Left renal cortex interstitium (tissue), 4 donors: ENCODE results near the gene CLIP3. TPM values are rescaled to one million over a fixed set of nuclear protein-coding genes. Genes with fewer than 3 reads are reported as not detected.
A peak's percentile ranks its signal among the peaks of the same experiment; 100 is the strongest.
"Not testable (repeated sequence)": the region's sequence is repeated elsewhere in the genome, so short reads cannot be mapped to it uniquely, and the experiment has no call there.

ENCODE experiments used
- DNase-seq, 4 donors: peaks; one replicate each; pipeline ENCODE4 v3.0.0-alpha.2; 2013; ENCODE audit warnings: low read depth in 4 of 4, low spot score in 2 of 4, missing footprints in 1 of 4
- polyA plus RNA-seq, 4 donors: library from polyadenylated mRNA; unstranded; fragments of 120-200 nt; gene quantifications; one replicate each; pipeline ENCODE4 v1.2.1, GENCODE V29; 2013; ENCODE audit not compliant: insufficient read length in 4 of 4

CLIP3 gene
- polyA plus RNA-seq: 10 to 100 TPM; 47.0 to 61.8 (median 57.1) TPM

GRCh38 chr19:36032251-36033104 lies at the start of gene CLIP3:
CLIP3 (minus strand) TSS chr19:36032873; CDS start chr19:36032357, 516 bp downstream.
- DNase-seq: no peak

- DNase-seq: no peak
These were observed 49.2 kb upstream of the CLIP3 start for GRCh38 chr19:36081894-36082293.

- DNase-seq: no peak
These were observed 48.7 kb upstream of the CLIP3 start for GRCh38 chr19:36081385-36081784.

- DNase-seq: no peak
These were observed 46.8 kb upstream of the CLIP3 start for GRCh38 chr19:36079389-36079945.

- DNase-seq: no peak
These were observed 40.6 kb upstream of the CLIP3 start for GRCh38 chr19:36073121-36073876.

- DNase-seq: no peak
These were observed 39.4 kb upstream of the CLIP3 start for GRCh38 chr19:36072081-36072480.

GRCh38 chr19:36068810-36069499 lies 36.3 kb upstream of the CLIP3 start:
- DNase-seq: not testable (repeated sequence)

GRCh38 chr19:36067681-36068080 lies 35.0 kb upstream of the CLIP3 start:
- DNase-seq: no peak

- no peak for DNase-seq
These were observed 32.2 kb upstream of the CLIP3 start for GRCh38 chr19:36064826-36065225.

- no peak for DNase-seq
These were observed 28.7 kb upstream of the CLIP3 start for GRCh38 chr19:36061367-36061766.

- no peak for DNase-seq
These were observed 27.8 kb upstream of the CLIP3 start for GRCh38 chr19:36060430-36060829.

- DNase-seq: no peak
These were observed 26.7 kb upstream of the CLIP3 start for GRCh38 chr19:36059180-36059910.

- no peak for DNase-seq
These were observed 26.0 kb upstream of the CLIP3 start for GRCh38 chr19:36058481-36059179.

- DNase-seq: no peak
These were observed 22.3 kb upstream of the CLIP3 start, which contains the start of gene WDR62 for GRCh38 chr19:36054733-36055686. WDR62 (plus strand) TSS chr19:36054897; CDS start chr19:36054972, 75 bp downstream.

- peak; percentile 98 to 99 (median 98) for DNase-seq
These were observed 21.6 kb upstream of the CLIP3 start, which contains the start of gene THAP8 for GRCh38 chr19:36054119-36054732. THAP8 (minus strand) TSS chr19:36054285; CDS start chr19:36054217, 68 bp downstream.

GRCh38 chr19:36051637-36052036 lies 19.0 kb upstream of the CLIP3 start:
- no peak for DNase-seq

GRCh38 chr19:36051236-36051635 lies 18.6 kb upstream of the CLIP3 start:
- DNase-seq: no peak
